Sigmoid colon (tissue), 4 donors: ENCODE data around the gene MYOZ2.

Experiments used
- CTCF ChIP-seq, 4 experiments: fragments of 450-650 bp in 3 of 4; fragments of 200-600 bp in 1 of 4; IDR thresholded peaks; one replicate each; pipeline ENCODE4 v1.5.1; 2016 to 2019; ENCODE audit warnings: antibody characterized with exemption in 4 of 4, mild to moderate bottlenecking in 3 of 4, moderate library complexity in 2 of 4
- POLR2A ChIP-seq, 2 donors: fragments of 450-650 bp; IDR thresholded peaks; one replicate each; pipeline ENCODE4 v1.6.1; 2016; ENCODE audit warnings: antibody characterized with exemption in 2 of 2, mild to moderate bottlenecking in 2 of 2, moderate library complexity in 2 of 2
- POLR2AphosphoS5 ChIP-seq, 4 donors: sonication (generic); formaldehyde crosslinking; IDR thresholded peaks; one replicate each; pipeline ENCODE4 v1.6.1; 2017; ENCODE audit warnings: antibody characterized with exemption in 4 of 4

DNA sequence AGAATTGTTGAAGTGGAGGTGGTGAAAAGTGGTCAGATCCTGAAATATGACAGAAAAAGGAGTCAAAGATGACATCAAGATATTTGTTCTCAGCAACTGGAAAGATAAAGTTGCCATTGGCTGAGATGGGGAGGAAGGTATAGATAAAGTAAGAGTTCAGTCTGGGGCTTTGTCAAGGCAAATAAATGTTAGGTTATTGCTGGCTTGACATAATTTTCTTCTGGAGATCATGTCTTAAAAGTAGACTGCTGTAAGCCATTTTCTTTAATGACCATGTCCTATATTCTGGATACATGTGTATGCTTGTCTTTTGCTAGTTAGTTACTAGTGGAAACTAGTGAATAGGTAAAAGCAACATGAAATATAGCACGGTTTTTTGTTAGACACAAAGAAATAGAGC is 82.5 kb downstream of the MYOZ2 start:
- TF ChIP-seq CTCF (IDR thresholded peaks at IDR 0.05) (no peak), POLR2AphosphoS5 (IDR thresholded peaks at IDR 0.05) (no peak), POLR2A (IDR thresholded peaks at IDR 0.05) (no peak)
